KBM-7 (cell line): ENCODE measurements around the gene TPM2.
"Not testable (repeated sequence)": the region's sequence is repeated elsewhere in the genome, so short reads cannot be mapped to it uniquely, and the experiment has no call there.

ENCODE experiments used
- DNase-seq: peaks from one replicate; pipeline ENCODE4 v3.0.0-alpha.2; 2015
- in situ Hi-C: fragments of 300-500 bp; cut with MboI; formaldehyde crosslinking; loops from 2 replicates; pipeline ENCODE4 v1.14.3; 2020; ENCODE audit warnings: low sequenced_read_pairs, low pct_unique_long_range_greater_than_20kb, mixed read lengths

The TPM2 gene

GRCh38 chr9:35661756-35662350, 27.9 kb downstream of the TPM2 start:
- DNase-seq = no peak
- in situ Hi-C loops = loop anchor here (10.0 kb wide), 1 partner anchor 63 kb away; no protein-coding TSS in a partner anchor

DNA sequence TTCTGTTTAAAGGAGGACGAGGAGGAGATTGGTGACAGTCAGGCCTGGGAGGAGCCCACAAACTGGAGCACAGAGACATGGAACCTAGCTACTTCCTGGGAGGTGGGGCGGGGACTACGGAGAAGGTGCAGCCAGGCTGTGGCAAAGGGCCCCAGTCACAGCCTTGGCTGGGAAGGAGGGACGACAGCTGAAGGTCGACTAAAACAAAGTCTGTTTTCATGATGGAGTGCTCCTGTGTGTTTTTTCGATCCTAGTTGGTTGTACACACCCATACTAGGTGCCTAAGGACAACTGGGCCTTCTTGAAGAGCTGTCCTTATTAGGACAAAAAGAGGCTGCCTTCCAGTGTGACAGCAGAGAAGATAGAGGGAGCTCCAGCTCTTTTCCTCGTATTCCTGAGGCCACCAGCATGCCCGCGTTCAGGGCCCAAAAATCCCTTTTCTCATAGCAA, 28.7 kb downstream of the TPM2 start:
- in situ Hi-C loops = loop anchor here (10.0 kb wide), 1 partner anchor 64 kb away; no protein-coding TSS in a partner anchor
- DNase-seq = no peak

GRCh38 chr9:35659340-35659739, 30.4 kb downstream of the TPM2 start:
- no peak for DNase-seq
- in situ Hi-C loops = no loop called here

- in situ Hi-C loops = no loop called here
- DNase-seq = no peak
Observed at GRCh38 chr9:35658968-35659220, 30.8 kb downstream of the TPM2 start.

DNA sequence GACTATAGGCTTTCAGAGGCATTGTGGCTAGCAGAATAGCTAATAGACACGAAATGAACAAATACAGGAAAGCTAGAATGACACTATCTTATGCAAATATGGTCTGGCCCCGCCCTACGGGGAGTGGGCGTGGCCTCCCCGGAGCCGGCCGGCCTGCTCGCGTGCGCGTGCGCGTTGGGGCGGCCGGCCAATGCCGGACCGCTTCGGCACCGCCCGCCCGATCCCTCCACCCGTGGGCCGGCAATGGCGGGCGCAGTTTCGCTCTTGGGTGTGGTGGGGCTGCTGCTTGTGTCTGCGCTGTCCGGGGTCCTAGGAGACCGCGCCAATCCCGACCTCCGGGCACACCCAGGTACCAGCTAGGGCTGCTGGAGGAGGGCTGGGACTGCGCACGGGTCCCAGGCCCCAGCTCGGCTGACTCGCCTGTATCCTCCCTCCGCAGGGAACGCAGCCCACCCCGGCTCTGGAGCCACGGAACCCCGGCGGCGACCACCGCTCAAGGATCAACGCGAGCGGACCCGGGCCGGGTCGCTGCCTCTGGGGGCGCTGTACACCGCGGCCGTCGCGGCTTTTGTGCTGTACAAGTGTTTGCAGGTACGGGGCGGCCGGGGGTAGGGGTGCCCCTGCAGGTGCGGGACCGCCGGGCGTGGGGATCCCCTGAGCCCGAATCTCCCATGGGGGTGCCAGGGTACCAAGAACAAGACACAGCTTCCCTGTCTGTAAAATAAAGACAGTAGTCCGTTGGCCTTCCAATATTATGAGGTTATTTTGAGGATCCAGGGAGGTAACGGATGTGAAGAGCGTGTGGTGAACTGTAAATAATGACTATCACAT, 31.4 kb downstream of the TPM2 start, which contains the start of gene CCDC107:
Gene CCDC107 (plus strand): TSS at position 156 of the 831 bp plus-strand sequence. CDS start 88 bp downstream, at position 244.
- peak; percentile 83 for DNase-seq
- in situ Hi-C loops = no loop called here

DNA sequence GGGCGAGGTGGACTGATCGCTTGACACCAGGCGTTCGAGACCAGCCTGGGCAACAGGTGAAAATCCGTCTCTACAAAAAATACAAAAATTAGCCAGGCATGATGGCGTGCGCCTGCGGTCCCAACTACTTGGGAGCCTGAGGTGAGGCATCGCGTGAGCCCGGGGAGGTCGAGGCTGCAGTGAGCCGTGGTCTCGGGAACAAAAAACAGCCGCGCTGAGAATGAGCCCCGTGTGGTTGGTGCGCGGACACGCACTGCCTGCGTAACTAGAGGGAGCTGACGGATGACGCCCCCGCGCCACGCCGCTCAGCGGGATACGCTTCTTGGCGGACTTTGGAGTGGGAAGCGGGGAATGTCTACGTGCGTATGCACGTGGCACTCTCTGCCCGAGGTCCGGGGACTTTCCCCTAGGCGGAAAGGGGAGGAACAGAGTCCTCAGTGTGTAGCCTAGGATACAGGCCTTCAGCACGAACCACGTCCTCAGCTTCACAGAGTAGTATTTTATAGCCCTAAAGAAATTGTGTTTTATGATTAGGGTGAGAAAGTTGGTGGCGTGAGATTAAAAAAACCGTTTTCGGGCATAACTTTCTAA, 32.1 kb downstream of the TPM2 start, which contains the start of gene RMRP:
Gene RMRP (minus strand): TSS at position 474 of the 591 bp plus-strand sequence.
- in situ Hi-C loops = no loop called here
- peak; percentile 98 for DNase-seq

- in situ Hi-C loops = no loop called here
- DNase-seq = no peak
Observed at GRCh38 chr9:35656831-35657545, 32.7 kb downstream of the TPM2 start.

- in situ Hi-C loops = no loop called here
- DNase-seq = no peak
Observed at GRCh38 chr9:35656348-35656747, 33.4 kb downstream of the TPM2 start.

DNA sequence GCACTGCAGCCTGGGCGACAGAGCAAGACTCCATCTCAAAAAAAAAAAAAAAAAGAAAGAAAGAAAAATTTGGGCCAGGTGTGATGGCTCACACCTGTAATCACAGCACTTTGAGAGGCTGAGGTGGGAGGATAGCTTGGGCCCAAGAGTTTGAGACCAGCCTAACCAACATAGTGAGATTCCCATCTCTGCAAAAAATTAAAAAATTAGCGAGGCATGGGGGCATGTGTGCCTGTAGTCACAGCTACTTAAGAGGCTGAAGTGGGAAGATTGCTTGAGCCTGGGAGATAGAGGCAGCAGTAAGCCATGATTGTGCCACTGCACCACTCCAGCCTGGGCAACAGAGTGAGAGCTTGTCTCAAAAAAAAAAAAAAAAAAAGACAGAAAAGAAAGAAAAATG, 36.1 kb downstream of the TPM2 start:
- in situ Hi-C loops = no loop called here
- no peak for DNase-seq

- DNase-seq = no peak
- in situ Hi-C loops = no loop called here
Observed at GRCh38 chr9:35652829-35653209, 36.9 kb downstream of the TPM2 start.

- no peak for DNase-seq
- in situ Hi-C loops = no loop called here
Observed at GRCh38 chr9:35651956-35652828, 37.5 kb downstream of the TPM2 start.

DNA sequence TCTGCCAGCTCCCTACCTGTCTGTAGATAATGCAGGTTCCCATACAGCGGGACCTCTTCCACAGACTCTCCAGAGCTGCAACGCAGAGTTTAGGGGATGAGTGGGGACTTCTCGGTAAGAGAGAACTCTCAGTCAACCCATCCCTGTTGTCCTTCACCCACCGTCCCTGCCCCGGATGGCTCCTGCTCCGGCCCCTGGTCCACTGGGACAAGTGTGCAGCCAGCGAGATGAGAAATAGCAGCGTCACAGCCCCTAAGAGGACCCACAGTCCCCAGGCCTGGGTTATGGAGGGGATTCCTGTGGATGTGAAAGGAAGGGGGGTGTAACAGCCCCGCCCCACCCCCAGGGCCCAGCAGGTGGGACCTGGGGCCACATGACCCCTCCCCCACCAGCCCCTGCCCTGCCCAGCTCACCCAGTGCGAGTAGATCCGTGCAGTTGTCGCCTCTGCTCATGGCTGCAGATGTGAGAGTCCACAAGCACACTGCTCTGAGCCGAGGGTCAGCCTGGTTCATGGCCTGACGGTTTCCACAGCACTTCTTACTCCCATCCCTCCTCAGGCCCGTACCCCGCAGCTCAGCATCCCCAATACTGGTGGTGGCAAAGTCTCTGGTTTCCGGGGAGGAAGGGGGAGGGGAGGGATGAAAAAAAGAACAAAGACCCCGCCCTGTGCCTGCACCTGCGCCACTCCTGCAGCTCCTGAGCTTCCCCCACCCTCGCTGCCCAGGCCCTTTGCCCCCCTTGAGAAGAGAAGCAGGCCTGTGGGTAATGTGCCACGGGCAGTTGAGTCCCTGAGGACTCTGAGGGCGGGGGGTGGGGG, 39.2 kb downstream of the TPM2 start, which contains the start of gene SIT1:
Gene SIT1 (minus strand): TSS at position 591 of the 818 bp plus-strand sequence. CDS start 78 bp downstream, at position 513.
- no peak for DNase-seq
- in situ Hi-C loops = no loop called here

DNA sequence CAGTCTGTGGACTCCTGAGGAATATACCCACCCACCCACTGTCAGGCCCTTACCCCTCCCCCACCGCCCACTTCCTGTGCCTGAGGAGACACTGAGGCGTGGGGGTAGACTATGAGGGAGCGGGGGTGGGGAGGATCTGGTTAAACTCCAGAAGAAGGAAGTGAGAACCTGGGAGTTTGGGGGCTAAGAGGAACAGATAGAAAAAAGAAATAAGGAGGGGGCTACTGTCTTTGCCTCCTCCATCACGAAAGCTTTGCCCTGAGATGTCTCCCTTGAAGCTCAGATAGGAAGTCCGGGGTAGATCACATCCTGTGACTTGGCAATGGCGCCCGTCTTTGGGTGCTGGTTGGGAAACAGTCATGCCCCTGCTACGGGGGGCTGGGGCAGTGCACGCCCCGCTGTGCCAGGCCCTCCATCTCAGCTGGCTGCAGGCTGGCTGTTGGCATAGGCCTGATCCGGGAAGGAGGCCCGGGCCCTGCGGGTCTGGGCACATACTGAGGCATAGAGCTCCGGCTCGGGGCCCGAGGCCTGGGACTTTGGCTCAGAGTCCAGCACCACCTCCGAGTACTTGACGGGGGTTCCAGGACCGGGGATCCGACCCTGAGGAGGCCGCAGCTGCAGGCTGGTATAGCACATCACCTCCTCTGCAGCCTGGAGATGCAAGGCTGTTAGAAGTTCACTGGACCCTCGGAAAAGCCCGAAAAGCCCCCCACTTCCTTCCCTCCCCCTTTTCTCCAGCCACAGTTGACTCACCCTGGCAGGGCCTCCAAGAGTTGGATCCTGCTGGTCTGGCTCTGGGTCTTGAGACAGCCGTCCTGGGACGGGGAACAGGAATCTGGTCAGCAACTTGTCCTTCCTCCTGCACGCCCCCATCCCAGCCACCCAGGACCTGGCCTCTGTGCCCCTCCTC, 40.0 kb downstream of the TPM2 start:
- in situ Hi-C loops = no loop called here
- peak; percentile 77 for DNase-seq

- peak; percentile 96 for DNase-seq
- in situ Hi-C loops = no loop called here
Observed at GRCh38 chr9:35646533-35647265, 43.0 kb downstream of the TPM2 start.

GRCh38 chr9:35646153-35646532, 43.6 kb downstream of the TPM2 start:
- peak; percentile 68 for DNase-seq
- in situ Hi-C loops = no loop called here

- DNase-seq, in situ Hi-C loops: not testable (repeated sequence)
Observed at GRCh38 chr9:35645736-35646135, 44.0 kb downstream of the TPM2 start.
